ENCODE results near the gene FAM210B.
"Not testable (repeated sequence)": the region's sequence is repeated elsewhere in the genome, so short reads cannot be mapped to it uniquely, and the experiment has no call there.

FAM210B gene

GRCh38 chr20:56358600-56359211 lies at the start of gene FAM210B:
Gene FAM210B, plus strand, starts transcription at chr20:56358974. Its CDS starts 32 bp downstream, at chr20:56359006.
- peak; percentile 34 to 76 (median 59) for DNase-seq

DNA sequence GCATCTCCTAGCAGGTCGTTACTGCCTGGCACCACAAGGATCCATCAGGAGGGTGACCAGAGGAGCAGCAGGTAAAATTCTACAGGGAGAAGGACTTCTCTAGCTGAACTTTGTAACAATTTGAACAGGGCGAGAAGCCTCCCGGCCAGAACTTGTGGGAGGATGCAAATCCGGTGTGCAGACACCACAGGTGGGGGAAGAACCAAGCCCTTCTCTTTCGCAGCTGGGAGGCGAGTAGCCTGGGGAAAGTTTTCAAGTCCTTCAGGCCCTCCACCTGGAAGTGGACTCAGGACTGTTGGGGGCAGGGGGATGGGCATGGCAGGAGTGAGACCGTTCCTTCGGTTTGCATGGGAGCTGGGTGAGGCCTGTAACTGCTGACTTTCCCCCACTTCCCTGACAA lies 42.7 kb upstream of the FAM210B start:
- DNase-seq = no peak

GRCh38 chr20:56316483-56316882 lies 42.3 kb upstream of the FAM210B start:
- DNase-seq = no peak

GRCh38 chr20:56322681-56323080 lies 36.1 kb upstream of the FAM210B start:
- DNase-seq = no peak

DNA sequence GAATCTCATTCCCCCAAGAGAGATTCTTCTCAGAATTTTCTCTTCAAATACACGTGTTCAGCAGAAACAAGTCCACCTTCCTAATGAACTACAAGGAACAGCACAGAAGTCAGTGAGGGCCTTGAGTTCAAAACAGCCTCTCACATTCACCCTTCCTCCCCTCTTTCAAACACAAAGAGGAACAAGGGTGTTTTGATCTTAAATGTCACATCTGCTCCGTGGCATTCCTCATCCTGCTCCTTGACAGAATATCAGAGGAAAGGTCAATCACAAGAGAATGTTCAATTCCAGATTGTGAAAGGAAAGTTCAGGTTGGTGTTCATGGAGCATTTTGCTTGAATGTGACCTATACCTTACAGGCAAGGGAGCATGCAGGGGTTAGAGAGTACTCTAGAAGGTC lies 35.6 kb upstream of the FAM210B start:
- no peak for DNase-seq

- DNase-seq = no peak
Measured at GRCh38 chr20:56323656-56324055, 35.1 kb upstream of the FAM210B start.

DNA sequence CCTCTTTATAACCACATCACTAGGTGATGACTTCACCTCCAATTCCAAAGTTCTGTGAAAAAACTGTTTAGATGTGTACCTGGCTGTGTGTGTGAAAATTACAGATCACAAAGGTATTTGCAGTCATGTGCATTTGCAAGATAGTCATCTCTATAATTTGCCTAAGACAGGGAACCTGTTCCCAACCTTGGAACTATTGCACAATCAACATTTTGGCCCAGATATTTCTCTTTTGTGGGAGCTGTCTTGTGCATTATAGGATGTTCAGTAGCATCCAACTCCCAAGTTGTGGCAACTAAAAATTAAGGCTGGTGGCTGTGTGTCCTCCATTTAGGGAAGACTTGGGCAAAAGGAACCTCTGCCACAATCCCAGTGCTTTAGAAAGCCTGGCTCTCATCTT lies 34.0 kb upstream of the FAM210B start:
- DNase-seq = no peak

DNA sequence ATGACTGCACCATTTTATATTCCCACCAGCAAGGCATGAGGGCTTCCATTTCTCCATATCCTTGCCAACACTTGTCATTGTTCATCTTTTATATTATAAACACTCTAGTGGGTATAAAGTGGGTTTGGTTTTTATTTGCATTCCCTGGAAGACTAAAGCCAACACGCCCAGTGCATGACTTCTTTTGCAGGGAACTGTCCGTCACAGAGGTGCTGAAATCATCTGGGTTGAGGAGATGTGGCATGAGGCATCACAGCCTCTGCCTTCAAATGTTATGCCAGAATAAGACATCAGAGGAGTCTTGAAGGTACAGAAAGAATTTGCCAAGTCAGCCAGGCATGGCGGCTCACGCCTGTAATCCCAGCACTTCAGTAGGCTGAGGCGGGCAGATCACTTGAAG lies 29.9 kb upstream of the FAM210B start:
- DNase-seq = no peak

DNA sequence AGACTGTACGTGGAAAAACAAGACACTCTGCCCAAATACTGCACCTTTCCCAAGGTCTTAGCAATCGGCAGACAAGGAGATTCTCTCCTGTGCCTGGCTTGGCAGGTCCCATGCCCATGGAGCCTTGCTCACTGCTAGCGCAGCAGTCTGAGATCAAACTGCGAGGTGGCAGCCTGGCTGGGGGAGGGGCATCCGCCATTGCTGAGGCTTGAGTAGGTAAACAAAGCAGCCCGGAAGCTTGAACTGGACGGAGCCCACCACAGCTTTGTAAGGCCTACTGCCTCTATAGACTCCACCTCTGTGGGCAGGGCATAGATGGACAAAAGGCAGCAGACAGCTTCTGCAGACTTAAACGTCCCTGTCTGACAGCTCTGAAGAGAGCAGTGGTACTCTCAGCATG lies 22.1 kb upstream of the FAM210B start:
- not testable (repeated sequence) for DNase-seq

GRCh38 chr20:56342783-56343182 lies 16.0 kb upstream of the FAM210B start:
- DNase-seq = no peak

DNA sequence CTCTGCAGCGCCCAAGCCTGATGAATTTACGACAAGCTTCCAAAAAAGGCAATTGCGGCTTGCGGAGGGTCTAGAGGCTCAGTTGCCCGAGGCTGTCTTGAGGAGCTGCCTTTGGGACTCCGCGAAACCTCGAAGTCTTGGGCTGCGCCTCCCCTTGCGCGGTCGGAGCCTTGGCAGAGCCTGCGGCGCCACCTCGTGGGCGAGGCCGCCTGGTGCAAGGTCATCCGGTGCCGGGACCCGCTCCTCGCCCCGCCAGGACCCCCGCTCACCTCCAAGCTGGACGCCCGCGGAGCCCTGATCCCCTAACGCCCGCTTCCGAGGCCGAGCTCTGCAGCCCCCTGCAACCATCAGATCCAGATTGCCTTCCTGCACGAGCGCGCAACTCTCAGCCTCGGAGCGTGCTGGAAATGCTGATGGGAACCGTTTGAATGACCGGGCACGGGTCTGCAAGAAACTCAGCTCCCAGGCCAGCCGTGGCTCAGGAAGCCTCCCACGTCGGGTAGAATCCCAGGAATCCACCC lies 14.9 kb upstream of the FAM210B start:
- peak in 1 of 4 experiments; percentile 17 for DNase-seq

DNA sequence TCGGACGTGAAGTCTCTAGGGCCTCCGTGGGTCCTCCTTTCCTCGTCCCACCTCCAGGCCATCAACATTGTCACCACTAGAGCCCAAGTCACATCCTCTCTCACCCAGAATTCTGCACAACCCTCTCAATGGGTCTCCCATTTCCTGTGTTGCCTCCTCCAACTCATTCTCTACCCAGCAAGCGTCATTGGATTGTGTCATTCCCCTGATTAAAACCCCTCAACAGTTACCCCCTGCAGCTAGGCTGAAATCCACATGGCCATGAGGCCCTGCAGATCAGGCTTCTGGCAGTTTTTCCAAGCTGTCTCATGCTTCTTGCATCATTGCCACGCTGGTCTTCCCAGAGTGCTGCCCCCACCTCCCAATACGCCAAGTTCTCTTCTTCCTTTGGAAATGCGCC lies 12.9 kb upstream of the FAM210B start:
- no peak for DNase-seq

GRCh38 chr20:56347628-56348304 lies 11.0 kb upstream of the FAM210B start:
- no peak for DNase-seq

DNA sequence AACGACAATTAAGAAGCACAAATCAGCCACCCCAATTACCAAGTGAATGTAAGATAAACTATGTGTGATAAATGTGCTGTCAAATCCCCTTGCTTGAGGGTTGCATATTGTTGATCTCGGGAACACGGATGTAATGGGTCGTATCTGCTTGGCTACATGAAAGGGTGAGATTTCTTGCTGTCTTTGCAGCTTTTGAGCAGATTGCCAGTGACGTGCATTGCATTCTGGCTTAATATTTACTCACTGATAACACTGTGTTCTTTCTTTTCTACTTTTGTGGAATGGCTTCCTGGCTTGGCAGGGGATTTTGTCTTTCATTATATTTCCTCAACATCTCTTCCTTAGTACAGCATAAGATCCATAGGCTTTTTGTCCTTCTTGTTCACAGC lies 10.5 kb upstream of the FAM210B start:
- no peak for DNase-seq

DNA sequence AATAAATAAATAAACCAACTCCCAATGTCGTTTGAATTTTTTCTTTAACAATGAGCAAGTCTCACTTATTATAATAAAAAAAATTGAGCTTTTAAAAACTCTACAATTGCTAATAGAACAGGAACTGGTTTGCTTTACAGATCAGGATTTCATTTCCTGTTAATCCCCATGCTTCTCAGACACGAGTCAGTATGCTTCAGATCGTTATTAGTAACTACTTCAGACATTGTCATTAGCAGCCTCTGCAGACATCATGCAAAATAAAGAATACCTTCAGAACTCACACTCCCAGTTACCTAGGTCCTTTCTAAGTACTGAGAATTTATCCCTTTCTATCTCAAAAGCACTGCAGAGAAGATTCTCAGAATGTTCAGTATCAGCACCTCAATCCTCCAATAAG lies 10.0 kb upstream of the FAM210B start:
- no peak for DNase-seq

- DNase-seq = no peak
Measured at GRCh38 chr20:56350842-56351241, 7.9 kb upstream of the FAM210B start.

DNA sequence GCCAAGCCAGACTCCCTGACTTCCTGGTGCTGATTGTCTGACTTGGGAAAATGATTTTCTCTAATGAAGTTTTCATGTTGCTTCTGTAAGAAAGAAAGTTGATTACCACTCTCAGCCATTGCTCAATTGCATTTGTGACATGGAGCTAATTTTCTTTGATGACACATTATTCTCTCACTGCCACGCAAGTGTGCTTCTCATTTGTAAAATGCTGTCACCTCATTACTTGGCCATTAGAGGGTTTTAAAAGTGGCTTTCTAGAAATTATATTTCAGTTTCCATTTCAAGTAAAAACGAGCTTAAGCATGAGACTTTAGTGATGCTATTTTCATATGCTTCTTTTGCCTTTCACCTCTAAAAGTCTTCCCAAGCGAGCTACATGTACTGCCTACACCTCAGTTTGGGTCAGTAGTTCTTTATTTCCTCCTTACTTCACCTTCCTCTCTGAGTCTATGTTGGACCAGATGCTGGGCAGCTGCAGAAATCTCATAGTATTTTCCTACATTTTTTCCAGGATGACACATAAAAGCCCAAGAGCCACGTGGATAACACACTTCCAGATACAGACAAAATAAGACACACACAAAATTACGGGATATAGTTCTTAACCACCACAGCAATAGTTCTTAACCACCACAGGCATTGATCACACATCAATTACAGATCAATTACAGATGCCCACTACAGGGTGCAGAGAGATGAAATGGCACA lies 6.3 kb upstream of the FAM210B start:
- no peak for DNase-seq

DNA sequence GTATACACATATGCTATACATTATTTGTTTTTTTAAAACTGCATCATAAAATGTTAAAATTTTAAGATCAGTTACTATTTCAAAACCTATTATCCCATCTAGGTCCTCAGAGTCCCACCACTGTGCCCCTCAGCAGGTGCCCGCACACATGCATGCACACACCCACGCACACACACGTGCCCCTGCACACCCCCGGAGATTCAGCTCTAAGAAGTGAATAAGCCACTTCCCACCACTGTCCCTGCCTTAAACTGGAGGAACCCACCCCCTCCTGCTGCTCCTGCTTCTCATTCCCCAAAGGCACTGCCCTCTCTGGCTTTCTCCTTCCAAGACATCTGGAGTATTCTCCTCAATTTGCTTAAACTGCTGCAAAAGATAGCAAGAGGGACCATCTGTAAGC lies 5.4 kb upstream of the FAM210B start:
- no peak for DNase-seq

DNA sequence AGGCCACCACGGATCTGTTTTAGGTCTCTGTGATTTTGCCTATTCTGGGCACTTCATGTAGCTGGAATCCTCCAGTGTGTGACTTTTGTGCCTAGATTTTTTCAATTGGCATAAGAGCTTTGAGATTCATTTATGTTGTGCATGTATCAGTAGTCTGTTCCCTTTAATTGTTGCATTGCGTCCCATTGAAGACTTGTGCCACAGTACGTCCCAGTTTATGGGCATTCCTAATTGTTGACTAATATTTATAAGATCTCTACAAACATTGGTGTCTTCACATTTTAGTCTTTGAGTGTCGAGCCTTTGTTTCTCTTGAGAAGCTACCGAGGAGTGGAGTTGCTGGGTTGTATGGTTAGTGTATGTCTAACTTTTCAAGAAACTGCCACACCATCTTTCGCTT lies 704 bp upstream of the FAM210B start:
- no peak for DNase-seq

DNA sequence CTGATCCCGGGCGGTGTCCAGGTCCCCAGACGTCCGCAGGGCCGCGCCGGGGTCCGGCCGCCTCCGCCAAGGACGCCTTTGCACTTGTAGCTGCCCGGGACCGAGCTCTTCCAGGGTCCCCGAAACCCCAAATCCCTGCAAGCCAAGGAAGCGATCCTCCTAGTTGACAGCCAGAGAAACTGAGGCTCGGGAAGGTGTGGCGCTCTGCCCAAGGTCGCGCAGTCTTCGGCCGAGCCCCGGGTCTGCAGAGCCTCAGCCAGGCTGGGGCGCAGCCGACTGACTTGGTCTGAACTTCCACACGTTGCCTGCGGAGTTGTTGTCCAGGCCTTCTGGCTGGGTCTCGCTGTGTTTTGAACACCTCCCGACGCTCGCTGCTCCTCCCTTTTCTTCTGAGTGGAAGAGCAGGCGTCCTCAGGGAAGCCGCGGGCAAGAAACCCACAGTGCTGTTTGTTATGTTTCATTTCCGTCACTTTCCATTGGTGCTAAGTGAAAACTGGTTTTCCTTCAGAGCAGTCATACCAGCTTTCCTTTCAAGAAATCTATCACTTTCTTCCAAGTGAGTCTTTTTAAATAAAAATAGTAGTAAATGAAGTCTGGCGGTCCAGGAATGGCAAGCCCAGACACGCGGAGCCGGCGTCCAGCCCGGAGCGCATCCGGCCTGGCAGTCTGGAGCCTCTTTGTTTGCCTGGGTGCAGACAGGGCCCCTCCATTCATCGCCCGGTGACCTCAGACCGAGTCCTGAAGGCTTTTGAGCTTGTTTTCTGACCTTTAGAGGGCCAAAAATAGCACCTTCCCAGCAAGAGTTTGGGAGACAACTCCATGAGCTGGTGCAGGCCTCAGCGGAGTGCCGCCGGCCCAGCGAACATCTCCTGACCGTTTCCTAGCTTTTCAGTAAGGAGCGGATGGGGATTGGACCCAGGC lies 698 bp downstream of the FAM210B start:
- DNase-seq = no peak

- DNase-seq = no peak
Measured at GRCh38 chr20:56360133-56360907, 1.5 kb downstream of the FAM210B start.

DNA sequence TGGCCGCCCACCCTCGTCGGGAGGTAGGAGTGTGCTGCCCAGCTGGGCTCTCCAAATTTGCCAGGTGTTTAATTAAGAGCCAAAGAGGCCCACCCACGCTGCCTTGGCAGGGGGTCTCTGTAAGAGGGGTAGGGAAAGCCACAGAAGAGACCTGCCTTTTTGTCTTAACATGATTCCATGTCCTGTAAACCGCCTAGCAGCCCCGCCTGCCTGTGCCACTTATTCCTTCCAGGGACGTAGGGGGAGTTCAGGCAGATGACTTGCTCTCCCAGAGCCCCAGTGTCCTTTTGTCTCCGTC lies 2.1 kb downstream of the FAM210B start:
- DNase-seq = no peak
